Measurements from ENCODE around the gene BRMS1L. TPM values are rescaled to one million over a fixed set of nuclear protein-coding genes. Genes with fewer than 3 reads are reported as not detected.
"Not testable (repeated sequence)": the region's sequence is repeated elsewhere in the genome, so short reads cannot be mapped to it uniquely, and the experiment has no call there.

Gene BRMS1L
- polyA plus RNA-seq, 10 donors: 18.3 to 24.1 (median 21.0) TPM

DNA sequence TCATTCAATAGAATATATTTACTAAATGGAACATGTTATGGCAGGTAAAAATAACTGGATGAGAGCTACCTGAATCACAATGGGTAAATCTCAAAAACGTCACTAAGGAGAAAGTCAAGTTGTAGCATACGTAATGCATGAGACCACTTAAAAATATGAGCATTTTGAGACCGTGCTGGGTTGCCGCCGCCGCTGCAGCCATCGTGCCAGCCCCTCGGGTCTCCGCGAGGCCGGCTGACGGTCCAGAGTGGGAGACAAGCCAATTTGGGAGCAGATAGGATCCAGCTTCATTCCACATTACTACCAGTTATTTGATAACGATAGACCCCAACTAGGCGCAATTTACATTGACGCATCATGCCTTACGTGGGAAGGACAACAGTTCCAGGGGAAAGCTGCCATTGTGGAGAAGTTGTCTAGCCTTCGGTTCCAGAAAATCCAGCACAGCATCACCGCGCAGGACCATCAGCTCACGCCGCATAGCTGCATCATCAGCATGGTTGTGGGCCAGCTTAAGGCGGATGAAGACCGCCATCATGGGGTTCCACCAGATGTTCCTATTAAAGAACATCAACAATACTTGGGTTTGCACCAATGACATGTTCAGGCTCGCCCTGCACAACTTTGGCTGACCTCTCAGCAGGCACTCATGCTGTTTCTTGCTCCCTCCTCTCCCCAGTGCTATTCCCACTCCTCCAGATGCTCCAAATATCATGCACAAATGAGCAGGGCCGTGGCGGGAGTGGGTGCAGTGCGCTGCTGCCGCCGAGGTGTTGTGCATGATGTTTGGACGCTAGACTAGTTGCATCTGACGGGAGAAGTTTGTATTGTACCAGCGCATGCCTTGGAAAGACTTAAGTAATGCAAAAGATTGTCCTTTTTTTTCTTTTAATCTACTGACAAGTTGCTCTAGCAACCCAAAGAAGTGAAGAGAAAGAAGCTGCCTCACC, 6.3 kb upstream of the BRMS1L start:
- no peak for DNase-seq

DNA sequence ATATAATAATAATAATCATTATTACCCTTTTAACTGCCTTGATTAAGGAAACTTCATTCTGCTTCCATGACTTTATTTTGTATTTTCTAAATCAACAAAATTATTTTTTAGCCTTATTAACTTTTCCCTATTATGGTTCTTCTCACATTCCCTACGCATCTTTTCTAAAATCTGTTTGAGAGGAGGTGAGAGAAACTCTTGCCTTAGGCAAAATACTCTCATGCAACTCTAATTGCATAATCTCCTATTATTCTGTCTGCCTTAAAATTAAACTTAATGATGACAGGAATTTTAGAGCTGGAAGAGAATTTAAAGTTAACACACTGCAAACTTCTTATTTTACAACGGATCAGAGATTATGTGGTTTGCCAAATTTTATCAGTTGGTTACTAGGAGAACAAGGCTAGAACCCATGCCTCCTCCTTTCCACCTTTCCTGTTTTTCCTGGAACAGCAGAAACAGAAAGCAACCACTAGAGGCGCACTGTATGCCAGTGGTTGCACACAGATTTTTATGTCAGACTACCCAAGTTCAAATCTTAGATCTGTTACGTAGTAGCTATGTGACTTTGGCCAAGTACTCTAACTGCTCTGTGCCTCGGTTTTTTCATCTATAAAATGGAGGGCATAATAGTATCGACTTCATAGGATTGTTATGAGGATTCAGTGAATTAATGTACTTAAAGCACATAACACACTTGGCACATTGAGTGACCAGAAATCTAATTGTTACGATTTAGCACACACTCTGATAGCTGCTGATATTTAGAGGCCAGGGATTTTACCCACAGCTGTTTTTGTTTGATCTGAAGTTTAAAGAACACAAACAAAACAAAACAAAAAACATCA, 4.3 kb upstream of the BRMS1L start:
- peak in 1 of 3 donors; percentile 22 for DNase-seq

DNA sequence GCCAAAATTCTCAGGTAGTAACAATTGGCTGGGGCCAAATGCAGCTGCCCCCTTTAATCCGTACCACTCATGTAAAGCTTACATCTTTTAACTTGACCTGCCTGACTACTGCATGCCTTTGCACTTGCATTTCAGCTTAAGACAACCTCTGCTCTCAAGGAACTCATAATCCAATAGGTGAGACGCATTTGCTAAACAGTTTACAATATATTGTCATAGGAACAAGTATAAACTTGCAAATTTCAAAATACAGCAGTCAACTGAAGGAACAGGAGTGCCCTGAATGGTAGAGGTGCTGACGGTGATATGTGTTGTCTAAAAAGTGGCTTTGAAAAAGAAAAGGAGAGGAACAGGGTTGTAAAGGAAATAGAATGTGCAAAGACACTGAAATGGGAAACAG, 3.6 kb upstream of the BRMS1L start:
- DNase-seq: no peak

DNA sequence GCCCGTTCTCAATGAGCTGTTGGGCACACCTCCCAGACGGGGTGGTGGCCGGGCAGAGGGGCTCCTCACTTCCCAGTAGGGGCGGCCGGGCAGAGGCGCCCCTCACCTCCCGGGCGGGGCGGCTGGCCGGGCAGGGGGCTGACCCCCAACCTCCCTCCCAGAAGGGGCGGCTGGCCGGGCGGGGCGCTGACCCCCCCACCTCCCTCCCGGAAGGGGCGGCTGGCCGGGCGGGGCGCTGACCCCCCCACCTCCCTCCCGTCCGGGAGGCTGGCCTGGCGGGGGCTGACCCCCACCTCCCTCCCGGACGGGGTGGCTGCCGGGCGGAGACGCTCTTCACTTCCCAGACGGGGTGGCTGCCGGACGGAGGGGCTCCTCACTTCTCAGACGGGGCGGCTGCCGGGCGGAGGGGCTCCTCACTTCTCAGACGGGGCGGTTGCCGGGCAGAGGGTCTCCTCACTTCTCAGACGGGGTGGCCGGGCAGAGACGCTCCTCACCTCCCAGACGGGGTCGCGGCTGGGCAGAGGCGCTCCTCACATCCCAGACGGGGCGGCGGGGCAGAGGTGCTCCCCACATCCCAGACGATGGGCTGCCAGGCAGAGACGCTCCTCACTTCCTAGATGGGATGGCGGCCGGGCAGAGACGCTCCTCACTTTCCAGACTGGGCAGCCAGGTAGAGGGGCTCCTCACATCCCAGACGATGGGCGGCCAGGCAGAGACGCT, 1.5 kb upstream of the BRMS1L start:
- not testable (repeated sequence) for DNase-seq

DNA sequence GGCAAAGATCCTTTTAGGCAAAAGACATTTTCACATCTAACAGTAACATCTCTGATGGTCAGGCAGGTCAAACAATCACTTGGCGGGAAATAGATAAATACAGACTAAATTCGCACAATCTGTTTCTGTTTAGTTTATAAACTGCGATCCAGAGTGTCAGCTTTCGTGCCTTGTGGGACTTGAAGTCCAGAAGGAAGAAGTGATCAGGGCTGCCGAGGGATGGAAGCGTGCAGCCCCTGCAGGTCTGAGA, 245 bp upstream of the BRMS1L start:
- no peak for DNase-seq

DNA sequence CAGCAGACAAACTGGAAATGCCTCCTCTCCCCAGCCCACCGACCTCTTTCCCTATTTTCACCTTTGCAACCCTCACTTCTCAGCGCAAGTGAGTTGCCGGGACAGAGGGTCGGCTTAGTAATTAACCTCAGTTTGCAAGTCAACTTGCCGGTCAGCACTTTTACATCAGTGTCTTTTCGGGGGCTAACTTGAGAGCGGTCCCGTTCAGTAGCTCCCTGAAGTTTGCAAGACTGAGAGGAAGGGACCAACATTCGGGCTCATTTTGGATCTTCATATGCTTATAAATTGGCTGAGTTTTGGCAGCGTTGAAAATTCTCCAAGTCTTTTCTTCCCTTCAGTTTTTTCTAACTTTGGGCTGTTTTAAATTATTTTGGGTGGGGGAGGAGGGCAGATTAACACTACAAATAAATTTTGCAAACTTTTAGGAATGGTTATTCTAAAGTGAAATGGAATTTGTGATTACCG, 846 bp downstream of the BRMS1L start:
- no peak for DNase-seq

DNA sequence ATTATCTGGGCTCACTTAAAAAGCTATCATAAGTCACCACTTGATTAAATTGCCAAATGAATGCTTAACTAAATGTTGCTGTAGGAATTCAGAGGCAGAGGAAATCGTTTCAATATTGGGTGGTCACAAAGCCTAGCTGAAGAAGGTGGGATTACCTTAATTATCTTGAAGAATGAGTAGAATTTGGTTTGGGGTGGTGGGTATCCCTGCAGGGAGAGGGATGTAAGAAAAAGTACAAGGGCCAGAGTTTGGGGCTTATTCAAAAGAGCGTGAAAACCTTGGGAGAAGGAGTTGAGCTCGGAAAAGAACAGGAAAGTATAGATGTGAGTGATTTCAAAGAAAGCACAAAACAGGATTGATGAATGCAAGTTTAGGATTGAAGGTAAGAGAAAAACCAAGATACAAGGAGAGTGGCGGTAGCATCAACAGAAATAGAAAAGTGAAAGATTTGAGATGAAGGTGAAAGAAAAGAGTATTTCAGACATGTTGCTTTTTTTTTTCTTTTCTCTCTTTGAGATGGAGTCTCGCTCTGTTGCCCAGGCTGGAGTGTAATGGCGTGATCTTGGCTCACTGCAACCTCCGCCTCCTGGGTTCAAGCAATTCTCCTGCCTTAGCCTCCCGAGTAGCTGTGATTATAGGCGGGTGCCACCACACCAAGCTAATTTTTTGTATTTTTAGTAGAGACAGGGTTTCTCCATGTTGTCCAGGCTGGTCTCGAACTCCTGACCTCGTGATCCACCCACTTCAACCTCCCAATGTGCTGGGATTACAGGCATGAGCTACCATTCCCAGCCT, 1.7 kb downstream of the BRMS1L start:
- DNase-seq: no peak

DNA sequence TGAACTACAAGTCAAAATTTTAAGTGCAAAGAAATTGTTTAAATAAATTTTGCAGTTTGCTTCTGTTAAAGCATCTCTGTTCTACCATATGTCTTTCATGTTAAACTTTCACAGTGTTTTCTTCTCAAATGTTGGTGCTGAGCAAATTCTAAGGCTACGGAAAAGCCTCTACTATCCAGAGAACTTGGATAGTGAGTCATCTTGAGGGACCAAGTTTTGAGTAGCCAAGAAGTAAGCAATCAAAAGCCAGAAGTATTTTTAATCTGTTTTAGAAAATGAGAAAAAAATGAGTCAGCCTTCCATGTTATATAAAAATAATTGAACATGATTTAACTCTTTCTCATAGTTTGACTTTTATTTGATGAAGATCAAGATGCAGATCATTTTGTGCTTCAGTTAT, 3.3 kb downstream of the BRMS1L start:
- DNase-seq: no peak

DNA sequence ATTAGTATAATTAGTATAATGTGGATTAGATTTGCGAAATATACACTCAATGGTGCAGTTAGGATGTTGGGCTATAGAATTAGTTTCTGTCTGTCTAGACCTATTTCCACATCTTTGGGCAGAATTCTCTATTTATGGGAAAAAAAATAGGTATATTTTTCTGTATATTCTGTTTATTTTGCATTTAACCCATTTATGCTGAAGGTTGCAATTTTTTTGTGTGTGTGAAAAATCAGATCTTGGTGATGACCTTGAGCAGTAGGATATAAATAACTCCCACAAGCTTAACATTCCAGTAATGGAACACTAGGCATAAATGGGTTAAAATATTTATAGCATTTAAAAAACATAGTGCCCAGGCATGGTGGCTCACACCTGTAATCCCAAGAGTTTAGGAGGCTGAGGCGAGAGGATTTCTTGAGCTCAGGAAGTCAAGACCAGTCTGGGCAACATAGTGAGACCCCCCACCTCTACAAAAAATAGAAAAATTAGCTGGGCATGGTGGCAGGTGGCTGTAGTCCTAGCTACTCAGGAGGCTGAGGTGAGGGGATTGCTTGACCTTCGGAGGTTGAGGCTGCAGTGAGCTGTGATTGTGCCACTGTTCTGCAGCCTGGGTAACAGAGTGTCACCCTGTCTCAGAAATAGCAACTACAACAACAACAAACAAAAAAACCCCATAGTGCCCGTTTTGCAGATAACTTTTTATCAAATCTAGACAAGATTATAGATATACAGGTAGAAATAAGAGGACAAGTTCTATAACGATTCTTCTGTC, 9.3 kb downstream of the BRMS1L start:
- no peak for DNase-seq

DNA sequence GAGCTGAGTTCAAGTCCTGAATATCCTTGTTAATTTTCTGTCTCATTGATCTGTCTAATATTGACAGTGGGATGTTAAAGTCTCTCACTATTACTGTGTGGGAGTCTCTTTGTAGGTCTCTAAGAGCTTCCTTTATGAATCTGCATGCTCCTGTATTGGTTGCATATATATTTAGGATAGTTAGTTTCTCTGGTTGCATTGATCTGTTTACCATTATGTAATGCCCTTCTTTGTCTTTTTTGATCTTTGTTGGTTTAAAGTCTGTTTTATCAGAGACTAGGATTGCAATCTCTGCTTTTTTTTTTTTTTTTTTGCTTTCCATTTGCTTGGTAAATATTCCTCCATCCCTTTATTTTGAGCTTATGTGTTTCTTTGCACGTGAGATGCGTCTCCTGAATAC, 15.6 kb downstream of the BRMS1L start:
- not testable (repeated sequence) for DNase-seq

DNA sequence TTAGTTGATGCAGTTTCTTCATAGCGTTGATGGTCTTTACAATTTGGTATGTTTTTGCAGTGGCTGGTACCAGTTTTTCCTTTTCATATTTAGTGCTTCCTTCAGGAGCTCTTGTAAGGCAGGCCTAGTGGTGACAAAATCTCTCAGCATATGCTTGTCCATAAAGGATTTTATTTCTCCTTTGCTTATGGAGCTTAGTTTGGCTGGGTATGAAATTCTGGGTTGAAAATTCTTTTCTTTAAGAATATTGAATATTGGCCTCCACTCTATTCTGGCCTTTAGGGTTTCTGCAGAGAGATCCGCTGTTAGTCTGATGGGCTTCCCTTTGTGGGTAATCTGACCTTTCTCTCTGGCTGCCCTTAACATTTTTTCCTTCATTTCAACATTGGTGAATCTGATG, 16.1 kb downstream of the BRMS1L start:
- not testable (repeated sequence) for DNase-seq

DNA sequence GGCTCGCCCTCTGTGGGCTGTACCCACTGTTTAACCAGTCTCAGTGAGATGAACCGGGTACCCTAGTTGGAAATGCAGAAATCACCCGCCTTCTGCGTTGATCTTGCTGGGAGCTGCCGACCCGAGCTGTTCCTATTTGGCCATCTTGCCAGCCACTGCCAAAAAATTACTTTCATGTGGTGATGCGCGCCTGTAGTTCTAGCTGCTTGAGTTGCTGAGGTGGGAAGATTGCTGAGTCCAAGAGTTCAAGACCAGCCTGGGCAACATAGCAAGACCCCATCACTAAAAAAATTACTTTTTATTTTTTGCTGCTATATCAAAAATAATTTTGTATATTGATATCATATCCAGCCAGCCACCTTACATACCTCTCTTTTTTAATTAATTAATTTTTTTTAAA, 18.4 kb downstream of the BRMS1L start:
- DNase-seq: no peak

DNA sequence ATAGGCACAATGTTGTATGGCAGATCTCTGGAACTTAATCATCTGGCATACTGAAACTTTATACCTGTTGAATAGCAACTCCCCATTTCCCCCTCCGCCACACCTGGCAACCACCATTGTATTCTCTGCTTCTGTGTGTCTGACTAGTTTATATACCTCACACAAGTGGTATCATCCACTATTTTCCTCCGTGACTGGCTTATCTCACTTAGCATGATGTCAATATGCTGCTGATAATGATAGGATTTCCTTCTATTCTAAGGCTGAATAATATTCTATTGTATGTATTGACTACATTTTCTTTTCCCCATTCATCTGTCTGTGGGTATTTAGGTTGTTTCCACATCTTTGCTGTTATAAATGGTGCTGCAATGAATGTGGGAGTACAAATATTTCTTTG, 21.5 kb downstream of the BRMS1L start:
- no peak for DNase-seq

DNA sequence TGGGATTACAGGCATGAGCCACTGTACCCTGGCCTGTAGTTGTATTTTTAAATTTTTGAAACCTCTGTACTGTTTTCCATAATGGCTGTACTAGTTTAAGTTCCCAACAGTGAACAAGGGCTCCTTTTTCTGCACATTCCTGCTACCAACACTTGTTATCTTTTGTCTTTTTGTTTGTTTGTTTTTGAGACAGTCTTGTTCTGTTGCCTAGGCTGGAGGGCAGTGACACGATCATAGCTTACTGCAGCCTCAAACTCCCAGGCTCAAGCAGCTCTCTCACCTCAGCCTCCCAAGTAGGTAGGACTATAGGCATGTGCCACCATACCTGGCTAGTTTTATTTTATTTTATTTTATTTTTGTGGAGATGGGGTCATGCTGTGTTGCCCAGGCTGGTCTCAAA, 23.0 kb downstream of the BRMS1L start:
- DNase-seq: no peak

DNA sequence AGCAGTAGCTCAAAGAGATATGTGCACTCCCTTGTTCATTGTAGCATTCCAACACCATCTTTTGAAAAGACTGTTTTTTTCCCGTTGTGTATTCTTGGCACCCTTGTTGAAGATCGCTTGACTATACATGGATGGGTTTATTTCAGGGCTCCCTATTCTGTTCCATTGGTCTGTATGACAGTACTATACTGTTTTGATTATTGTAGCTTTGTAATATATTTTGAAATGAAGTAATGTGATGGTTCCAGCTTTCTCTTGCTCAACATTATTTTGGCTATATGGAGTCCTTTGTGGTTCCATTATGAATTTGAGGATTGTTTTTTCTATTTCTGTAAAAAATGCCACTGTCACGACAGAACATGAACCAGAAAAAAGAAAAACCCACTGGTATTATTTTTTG, 25.7 kb downstream of the BRMS1L start:
- no peak for DNase-seq

DNA sequence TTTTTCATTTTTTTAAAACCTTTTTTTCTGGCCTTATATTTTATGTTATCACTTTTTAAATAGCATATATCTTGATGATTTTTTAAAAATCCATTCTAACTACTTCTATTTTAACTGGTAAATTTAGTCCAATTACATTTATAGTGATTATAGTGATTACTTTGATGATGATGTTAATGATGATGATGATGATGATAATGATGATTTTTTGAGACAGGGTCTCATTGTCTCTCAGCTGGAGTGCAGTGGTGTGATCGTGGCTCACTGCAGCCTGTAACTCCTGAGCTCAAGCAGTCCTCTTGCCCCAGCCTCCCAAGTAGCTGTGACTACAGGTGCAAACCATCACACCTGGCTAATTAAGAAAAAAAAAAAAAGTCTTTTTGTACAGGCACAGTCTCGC, 27.1 kb downstream of the BRMS1L start:
- DNase-seq: no peak

DNA sequence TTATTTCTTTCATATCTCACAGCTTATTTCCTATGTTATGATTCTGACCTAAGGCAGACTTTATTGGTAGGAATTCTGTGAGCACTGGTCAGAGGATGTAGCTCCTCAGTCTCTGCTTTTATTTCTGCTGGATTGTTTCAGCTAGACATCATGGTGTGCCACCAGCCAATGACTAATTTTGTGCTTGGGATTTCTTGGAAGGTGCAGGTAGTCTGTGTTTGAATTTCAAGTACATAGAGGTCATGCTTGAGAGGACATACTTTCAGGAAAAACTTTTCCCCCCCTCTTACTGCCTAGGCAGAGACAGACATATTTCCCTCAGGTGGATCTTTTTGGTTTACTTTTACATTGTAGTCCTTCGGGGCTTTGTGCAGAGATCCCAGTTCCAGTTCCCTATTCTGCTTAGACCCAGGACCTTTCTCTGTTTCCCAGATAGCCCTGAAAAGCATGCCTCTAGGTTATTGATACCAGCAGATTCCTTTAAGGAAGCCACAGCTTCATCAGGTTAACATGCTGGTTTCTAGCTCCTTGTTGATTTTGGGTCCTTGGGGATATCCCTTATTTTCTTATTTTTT, 28.6 kb downstream of the BRMS1L start:
- no peak for DNase-seq

DNA sequence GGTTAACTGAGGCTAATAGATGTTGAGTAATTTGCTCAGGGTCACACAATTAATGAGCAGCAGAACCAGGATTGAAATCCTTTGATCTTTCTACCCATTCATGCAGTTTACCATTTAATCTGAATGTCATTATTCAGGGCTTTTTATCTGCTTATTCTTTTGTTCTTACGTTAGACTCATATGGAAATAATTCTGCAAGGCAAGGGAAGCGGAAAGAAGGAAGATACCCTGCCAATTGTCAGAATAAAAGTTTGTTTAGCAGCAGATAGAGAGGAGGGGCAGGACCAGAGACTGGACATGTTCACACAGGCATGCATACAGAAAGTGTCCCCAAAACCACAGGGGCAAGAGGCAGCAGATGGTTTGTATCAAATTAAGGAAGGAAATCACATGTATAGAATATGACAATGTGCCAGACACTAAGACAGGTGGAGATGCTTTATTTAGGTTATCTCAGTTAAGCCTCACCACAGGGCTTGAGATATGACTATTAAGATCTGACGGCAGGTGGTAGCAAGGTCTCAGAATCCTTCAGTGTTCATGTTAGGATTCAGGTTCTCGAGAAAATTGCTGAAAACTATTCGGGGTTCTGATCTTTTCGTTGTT, 29.8 kb downstream of the BRMS1L start:
- peak in 2 of 3 donors; percentile 19 to 40 for DNase-seq

DNA sequence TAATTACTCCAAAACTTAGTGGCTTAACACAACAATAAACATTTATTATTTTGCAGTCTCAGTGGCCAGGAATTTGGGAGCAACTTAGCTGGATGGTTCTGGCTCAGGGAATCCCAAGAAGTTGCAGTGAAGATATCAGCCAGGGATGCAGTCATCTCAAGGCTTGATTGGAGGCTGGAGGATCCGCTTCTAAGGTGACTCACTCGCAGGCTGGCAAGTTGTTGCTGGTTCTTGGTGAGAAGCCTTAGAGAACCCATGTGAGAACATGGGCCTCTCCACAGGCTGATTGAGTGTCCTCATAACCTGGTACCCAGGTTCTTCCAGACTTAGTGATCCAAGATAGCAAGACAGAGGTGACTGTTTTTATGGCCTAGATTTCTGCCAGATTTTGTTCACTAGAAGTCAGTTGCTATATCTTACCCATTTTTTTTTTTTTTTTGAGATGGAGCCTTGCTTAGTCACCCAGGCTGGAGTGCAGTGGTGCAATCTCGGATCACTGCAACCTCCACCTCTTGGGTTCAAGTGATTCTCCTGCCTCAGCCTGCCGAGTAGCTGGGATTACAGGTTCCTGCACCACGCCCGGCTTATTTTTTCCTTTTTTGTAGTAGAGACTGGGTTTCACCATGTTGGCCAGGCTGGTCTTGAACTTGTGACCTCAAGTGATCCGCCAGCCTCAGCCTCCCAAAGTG, 32.5 kb downstream of the BRMS1L start:
- DNase-seq: no peak

Data from muscle of back (tissue), 11 donors.